Dedifferentiated amniotic fluid mesenchymal stem cell (primary cell): ENCODE data around the gene CEP76.

ENCODE experiments used
- DNase-seq: peaks from one replicate; pipeline ENCODE4 v3.0.0-alpha.2; 2016; ENCODE audit errors: extremely low spot score

Gene CEP76

DNA sequence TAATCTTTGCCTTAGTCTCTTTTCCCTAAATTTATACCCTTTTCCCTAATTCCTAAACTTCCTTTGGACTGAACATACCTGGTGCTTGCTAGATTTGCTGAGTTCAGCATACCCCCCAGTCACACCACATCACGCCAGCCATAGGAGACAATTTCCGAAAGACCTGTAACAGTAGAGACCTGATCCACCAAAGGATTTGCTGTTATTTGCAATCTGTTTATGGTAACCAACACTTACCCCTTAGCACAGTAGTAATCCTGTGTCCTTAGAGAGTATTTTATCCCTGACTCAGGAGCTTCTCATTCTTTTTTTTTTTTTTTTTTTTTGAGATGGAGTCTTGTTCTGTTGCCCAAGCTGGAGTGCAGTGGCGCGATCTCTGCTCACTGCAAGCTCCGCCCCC lies 8.9 kb upstream of the CEP76 start:
- no peak for DNase-seq

DNA sequence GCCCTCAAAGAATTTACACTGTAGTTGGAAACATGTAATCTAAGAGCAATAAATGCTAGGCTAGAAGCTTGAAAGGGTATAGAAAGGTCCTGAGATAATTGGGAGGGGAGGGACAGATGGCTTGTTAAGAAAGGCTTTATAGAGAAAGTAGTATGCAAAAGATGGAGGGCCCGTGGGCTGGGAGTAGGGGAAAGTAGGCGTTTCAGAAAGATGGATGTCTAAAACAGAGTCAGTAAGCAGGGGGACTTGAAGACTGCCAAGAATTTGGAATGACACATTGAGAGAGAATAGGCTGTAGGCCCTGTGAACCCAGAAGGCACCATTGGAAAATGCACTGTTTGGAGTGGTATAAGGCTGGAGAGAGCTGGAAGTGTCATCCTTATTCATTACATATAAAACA lies 1.1 kb upstream of the CEP76 start:
- no peak for DNase-seq

DNA sequence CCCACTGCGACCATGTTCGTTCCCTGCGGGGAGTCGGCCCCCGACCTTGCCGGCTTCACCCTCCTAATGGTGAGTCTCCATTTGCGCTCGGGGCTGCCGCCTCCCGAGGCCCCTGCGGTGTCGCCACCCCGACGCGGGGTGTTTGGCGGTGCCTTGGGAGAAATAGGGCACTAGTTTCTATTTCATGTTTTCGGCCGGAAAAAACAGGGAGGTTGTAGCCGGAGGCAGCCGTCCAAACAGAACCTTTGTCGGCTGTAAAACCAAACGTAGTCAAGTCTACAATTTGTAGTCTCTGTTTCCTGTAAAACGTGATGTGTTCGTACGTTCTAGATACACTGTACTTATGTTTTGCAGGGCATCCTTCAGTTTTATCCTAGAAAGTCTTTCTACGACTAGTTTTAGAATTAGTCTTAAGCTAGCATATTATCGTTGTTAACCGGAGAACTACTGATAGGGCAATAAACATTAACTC lies 609 bp upstream of the CEP76 start:
- peak; percentile 28 for DNase-seq

DNA sequence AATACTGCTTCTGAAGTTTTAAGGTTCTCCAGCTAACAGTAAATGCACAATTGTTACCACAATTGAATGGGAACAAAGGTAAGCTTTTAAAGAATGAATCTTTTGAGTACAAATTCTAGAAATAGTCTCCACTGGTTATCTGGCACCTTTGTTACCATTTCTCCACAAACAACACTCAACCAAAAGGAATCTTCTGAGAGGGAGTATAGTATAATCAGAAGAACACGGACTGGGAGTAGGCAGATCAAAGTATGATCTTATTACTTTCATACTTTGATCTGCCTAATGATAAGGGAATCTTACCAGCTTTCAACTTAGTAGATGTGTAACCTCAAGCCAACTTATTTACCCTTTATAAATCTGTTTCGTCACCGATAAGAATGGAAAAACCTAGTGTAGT lies 1.4 kb downstream of the CEP76 start:
- no peak for DNase-seq

DNA sequence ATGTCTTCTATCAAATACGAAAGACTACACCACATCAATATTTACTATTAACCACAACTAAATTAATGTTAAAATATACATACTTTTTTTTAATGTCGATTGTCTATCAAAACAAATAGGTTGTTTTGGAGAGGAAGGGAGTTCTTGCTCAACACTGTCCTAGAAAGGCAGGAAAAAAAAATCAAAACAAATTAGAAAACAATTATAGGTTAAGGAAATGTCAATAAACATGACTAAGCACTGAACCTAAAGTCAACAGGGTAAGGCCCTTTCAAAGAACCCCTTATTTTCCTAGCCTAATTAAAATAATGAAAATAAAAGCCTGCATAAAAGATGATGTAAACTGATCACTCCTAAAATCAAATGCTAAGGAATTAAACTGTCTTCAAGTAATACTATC lies 2.8 kb downstream of the CEP76 start:
- no peak for DNase-seq

DNA sequence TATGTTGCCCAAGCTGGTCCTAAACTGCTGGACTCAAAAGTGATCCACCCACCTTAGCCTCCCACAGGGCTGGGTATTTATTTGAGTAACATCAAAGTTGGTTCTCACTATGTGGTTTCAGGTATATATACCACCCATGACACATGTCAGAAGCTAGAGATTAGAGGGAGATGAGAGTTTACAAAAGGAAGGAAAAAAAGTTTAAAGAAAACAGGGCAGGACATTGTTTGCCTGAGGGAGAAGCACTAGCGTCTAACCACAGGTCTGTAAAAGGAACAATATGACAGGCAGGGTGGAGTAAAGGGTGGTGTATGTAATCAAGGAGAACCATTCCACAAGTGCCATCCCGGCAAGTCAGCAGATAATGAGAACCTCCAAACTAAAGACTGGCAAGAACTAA lies 8.5 kb downstream of the CEP76 start:
- DNase-seq = no peak

DNA sequence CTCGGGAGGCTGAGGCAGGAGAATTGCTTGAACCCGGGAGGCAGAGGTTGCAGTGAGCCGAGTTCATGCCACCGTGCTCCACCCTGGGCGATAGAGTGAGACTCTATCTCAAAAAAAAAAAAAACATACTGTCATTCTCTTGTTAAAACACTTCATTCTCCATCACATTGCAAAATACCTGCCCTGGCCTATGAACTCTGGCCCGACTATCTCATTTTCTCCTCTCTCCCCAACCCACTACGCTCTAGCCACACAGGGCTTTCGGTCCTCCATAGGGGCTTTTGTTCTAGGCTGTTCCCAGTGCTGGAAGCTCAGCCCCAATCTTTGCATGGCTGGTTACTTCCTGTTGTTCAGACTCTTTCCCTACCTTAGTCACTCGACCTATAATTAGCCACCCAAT lies 10.3 kb downstream of the CEP76 start:
- DNase-seq = no peak

DNA sequence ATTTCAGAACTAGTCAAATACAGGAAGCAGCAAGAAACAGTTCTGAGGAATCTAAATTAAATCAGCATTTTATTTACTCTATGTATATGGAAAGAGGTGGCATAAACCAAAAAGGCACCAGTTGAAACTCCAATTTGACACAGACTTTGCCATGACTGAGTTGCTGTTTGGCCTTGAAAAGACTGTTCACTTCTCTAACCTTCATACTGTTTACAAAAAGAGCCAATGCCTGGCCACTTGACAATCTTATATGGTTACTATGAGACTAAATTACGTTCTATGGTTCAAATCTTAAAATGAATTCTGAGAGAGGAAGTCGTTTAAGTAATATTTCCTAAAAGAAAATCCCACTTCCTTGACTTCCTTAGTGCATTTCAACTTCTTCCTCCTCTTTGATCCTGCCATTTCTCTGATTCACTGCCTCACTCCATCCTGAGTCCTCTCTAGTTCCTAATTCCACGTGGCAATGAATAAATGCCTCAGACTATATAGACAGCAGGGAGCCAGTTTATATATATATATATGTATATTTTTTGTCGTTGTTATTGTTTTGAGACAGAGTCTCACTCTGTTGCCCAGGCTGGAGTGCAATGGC lies 13.2 kb downstream of the CEP76 start:
- no peak for DNase-seq

DNA sequence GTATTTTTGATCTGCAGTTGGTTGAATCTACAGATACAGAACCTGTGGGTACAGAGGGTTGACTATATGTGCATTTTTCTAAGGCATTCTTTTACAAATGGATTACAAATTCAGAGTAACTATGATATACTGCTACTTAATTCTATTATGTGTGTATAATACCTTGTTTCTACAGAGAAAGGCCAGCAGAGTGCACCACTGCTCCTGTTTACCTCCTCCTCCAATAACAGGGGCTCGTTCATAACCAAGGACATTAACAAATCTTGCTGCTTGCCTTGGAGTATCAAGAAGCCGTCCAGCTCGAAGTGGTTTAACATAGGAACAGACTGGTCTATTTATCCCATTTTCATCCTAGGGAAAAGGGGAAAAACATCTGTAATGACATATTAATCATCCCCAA lies 16.4 kb downstream of the CEP76 start:
- no peak for DNase-seq

DNA sequence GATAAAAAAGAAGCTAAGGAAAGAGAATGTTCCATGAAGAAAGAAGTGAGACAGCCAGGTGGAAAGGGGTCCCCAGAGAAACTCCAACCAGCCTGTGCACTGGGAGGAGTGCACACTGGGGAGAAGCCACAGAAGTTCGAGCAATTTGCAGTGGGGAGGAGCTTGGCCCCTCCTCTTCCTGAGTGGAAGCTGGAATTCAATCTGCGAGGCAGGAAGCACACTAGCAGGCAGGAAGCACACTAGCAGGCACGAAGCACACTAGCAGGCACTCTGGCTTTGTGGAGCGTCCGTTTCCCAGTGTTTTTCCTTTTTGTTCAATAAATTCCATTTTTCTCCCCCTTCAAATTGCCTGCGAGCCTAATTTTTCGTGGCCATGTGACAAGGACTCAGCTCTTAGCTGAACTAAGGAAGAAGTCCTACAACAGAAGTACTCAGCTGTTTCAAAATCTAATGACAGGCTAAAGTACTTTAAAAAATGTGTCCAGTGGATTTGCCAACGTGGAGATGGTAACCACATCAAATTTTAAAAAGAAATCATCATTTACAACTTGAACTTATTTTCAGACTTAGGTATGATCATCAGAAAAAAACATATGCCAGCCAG lies 23.2 kb downstream of the CEP76 start:
- peak; percentile 34 for DNase-seq

DNA sequence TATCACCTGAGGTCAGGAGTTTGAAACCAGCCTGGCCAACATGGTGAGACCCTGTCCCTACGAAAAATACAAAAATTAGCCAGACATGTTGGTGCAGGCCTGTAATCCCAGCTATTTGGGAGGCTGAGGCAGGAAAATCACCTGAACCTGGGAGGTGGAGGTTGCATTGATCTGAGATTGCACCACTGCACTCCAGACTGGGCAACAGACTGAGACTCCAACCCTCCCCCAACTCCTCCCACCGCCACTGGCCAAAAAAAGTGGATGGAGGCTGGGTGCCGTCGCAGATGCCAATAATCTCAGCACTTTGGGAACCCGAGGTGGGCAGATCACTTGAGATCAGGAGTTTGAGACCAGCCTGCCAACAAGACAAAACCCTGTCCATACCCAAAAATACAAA lies 34.5 kb downstream of the CEP76 start:
- no peak for DNase-seq

DNA sequence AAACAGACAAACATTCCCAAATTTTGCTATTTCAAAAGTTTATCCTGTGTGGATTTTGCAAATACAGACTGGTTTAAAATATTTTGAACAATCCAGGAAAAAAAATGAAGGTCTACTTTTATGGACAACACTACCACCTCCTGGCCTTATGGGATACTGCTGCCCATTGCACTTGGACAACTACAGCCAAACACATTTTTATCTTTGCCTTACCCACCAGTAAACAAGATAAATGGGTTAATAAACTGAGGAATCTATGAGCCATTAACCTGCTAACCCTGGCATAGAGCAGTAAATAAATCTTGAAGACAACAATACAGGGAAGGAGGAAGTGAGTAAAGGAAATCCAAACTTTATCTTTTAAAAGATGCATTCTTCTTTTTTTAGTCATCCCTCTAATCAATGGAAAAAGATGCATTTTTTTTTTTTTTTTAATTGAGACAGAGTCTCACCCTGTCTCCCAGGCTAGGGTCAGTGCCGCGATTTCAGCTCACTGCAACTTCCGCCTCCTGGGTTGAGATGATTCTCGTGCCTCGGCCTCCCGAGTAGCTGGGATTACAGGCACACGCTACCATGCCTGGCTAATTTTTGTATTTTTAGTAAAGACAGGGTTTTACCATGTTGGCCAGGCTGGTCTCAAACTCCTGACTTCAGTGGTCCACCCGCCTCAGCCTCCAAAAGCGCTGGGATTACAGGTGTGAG lies 42.5 kb downstream of the CEP76 start:
- peak; percentile 69 for DNase-seq

DNA sequence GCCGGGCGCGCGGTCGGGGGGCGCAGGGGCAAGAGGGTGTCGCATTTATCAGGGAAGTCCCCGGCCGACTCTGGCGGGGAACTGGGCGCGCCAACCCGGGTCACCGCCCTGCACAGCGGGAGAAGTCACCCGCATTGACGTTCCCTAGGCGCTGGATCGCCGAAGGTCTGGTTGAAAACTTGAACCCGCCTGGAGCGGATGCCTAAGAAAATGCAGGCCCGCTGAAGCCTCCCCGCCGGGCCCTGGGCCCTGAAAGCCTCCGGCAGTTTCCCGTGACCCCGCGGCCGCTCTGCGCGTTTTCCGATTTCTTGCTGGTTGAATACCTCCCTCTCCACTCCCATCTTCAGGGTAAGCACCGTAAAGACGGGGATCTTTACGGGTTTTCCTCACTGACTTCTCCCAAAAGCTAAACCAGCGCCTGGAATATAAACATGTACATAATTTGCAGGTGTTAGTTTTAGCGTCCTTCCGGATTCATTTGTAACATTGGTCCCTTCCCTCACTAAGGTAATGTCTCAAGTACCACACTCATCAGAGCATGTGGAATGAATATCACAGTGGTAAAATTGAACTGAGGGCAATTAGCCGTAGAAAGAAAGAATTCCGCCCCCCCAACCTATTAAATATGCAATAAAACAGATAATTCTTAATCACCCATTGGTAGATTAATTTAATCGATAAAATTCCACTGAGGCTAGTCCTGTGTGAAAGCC lies 43.9 kb downstream of the CEP76 start:
- DNase-seq = no peak

DNA sequence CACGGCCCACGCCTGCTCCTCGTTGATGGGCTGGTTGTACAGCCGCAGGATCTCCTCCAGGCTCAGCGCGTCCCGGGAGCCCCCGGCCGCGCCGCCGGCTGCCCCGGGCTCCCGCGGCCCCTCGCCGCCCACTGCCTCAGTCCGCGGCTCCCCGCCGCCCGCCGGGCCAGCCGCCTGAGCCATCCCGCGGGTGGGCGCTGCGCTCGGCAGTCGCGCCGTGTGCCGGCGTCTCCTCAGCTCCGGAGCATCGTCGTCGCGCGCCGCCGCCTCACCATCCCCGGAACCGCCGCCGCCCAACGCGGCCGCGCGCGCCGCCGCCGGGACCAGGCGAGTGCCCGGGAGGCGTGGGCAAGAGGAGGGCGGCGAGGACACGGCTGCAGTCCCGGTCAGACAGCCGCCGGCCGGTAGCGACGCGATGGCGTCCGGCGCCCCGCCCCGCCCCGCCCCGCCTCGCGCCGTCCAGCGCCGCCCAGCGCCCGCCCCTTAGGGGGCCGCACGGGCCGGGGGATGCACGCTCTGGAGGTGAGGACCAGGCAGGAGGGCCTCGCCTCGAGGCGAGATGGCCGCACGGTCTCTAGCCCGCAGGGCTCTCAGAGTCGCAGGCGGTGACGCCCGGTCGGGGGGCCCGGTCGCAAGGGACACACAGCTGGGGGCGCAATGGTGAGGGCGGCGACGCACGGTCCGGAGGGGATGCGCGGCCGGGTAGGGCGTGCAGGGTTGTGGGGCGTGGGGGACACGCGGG lies 44.7 kb downstream of the CEP76 start, which contains the start of gene SPIRE1:
TSS of gene SPIRE1 (minus strand) at position 424 of the 742 bp plus-strand sequence. CDS start at position 183, 241 bp downstream.
- peak; percentile 40 for DNase-seq

DNA sequence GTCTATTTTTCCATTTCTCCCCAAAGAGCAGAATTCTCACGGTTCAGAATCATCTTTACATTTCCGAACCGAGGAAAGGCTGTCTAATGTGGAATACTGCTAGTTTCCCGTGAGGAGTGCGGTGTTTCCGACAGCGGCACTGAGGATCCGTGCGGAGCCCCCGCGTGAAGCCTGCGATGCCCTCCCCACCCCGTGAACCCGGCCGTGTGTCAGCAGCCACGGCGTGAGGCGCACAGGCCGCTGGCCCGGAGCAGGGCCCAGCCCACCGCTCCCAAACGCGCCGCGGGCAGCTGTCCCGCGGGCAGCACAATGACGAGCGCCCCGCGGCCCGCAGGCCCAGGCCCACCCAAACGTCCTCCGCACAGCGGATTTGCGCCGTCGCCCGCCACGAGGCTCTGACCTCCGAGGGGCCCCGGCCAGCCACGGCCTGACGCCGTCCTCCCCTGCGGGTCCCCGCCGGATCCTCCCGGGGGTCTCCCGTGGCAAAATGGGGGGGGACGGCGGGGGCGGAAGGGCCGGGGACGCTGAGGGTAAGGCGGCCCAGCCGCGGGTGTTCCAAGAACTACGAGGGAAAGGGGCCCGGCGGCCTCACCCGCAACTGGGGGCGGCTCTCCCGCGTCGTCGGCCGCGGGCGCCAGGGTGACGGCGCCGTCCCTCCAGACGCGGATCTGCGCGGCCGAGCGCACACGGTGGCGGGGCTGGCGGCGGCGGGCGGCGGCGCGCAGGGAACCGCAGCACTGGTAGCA lies 45.4 kb downstream of the CEP76 start:
- DNase-seq = peak; percentile 20

DNA sequence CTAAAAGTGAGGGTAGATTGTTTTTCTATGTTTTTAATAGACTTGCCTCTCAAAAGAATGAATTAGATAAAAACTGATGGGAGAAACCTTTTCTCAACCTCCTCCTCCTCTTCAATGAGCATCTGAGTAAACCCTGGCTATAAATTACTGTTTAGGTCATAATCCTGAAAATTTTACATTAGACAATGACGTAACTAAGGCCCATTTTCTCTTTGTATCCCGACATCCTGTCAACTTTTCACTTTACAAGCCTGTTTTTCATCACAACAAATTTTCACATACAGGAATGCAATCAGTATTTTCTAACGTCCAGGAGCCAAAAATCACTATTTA lies 46.0 kb downstream of the CEP76 start:
- DNase-seq = peak; percentile 36

DNA sequence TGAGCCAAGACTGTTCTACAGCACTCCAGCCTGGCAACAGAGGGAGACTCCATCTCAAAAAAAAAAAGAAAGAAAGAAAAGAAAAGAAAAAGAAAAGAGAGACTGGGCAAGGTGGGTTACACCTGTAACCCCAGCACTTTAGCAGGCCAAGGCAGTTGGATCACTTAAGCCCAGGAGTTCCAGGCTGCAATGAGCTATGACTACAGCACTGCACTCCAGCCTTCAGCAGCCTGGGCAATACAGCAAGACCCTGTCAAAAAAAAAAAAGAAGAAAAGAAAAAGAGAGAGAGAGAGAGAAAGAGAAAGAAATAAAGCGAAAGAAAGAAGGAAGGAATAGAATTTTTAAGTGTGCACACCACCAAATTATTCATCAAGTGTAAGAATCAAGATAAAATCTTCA lies 47.6 kb downstream of the CEP76 start:
- DNase-seq = no peak

DNA sequence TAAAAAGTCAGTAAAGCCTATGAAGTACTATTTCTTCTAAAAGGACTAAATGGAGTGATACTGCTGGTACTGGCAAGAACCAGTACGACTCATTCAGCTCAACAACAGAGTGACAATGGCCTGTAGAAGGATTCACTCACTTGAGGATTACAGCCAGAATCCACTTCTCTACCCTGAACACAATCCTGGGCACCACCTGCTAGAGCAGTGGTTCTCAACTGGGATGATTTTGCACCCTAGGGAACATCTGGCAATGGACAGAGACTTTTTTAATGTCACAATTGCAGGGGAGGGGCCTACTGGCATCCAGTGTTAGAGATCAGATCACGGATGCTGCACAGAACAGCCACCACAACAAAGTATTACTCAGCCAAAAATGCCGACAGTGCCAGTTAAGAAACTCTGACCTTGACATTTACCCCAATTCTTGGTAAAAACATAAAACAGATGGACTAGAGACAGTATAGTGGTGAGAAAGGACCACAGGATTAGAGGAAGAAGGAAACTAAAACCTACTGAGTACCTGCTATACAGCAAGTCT lies 49.6 kb downstream of the CEP76 start:
- no peak for DNase-seq

DNA sequence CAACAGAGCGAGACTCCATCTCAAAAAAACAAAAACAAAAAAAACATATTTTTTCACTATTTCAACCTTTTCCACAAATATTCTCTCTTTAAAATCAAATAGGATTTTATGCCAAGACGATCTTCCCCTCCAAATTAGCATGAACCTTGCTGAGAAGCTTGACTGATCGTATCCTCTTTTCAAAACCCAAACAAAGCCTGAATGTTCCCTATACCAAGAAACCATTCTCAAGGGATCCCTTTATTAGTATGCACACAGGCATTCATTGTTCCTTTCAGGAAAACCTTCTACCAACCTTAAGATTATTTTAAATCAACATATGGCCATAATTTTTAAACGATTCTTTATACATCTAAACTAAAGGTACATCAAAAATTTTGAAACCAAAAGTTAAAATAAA lies 50.9 kb downstream of the CEP76 start:
- no peak for DNase-seq

DNA sequence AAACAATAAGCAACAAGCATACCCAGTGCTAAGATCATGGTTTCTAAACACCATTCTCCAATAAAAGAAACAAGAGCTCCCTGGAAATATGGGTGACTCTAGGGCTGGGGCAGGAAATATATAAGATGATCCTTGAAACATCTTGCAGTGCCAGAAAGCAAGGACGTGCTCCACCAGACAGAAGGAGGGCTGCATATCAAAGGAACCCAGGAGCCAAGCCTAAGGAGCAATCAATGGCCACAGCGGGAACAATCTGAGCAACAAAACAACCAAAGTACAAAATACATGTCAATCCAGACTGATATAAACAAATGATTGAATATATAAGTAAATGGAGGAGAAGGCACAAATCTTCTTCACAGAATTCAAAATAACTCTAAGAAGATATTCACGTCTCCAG lies 54.8 kb downstream of the CEP76 start:
- DNase-seq = no peak

DNA sequence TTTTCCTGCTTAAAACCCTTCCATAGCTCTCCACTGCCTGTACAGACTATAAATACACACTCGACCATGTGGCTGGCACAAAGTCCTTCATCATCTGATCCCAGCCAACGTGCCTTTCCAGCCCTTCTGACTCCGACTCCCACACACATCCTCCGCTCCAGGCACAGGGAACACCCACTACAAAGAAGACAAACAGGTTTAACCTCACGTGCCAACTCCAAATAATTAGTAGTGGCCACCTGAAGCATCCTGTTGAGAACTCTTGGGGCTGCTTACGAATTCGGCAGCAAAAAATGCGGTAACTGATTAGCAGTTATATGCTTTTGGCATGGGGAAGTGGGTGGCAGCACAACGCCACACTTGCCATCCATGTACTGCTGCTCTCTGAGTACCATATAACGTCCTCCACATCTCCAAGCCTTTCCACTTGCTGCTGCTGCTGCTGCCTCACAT lies 56.7 kb downstream of the CEP76 start:
- no peak for DNase-seq
